Measurements from ENCODE around the gene CABP7. TPM values are rescaled to one million over a fixed set of nuclear protein-coding genes. Genes with fewer than 3 reads are reported as not detected.
A peak's percentile ranks its signal among the peaks of the same experiment; 100 is the strongest.

Gene CABP7
- polyA plus RNA-seq, 2 donors = 0.04 TPM

DNA sequence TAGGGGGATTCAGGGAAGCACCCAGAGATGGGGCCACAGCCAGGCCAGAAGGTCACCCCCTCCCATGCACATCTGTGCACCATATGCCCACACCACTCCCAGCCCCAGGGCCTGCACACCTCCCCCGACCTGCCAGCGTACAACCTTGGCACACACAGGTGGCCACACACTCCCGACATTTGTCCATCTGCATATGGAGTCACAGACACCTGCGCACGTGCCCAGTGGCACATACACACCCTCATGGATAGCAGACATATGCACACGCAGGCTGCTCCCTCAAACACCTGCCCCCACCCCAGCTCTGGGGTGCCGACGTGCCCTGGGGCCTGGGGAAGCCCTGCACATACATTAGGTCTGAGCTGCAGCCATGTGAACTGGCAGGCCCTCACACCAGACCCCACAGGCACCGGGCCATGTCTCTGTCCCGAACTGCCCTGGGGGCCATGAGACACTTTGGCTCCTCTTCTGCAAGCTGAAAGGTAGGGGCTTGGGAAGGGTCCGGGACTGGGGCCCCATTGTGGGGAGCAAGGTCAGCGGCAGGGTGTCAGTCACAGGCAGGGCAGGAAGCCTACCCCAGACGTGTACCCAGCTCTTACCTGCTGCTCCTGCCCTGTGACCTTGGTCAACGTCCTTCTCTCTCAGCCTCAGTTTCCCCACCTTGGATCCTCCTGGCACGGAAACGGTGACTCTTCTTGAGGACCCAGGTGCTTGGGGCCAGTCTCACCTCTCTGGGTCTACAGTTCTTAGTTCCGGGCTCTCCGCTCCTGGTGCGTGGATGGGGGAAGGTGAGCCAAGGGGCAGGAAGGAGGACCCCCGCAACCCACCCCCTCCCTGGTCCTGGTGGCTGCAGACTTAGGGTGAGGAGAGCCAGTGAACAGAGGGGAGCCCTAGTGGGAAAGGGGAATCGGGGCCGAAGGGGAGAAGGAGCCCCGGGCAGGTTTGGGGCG is 579 bp upstream of the CABP7 start:
- peak overlapping the region in 1 of 2 donors; percentile 35 for H3K4me3 ChIP-seq (ENCODE audit: low read depth in 1 of 2, low read length in 2 of 2)
- peaks cover 0 to 14% of the 10 kb centered on the region in 2 donors for H3K27me3 ChIP-seq (ENCODE audit: control insufficient read depth in 1 of 2, insufficient read depth in 2 of 2, low read length in 2 of 2)
- 39 to 41% methylated on average over 24 of the region's 24 CpGs for WGBS, 2 donors
- H3K27ac ChIP-seq (ENCODE audit: low read depth in 2 of 2, low read length in 1 of 2) = no peak overlapping the region
- no peaks in the 10 kb centered on the region for H3K36me3 ChIP-seq (ENCODE audit: control insufficient read depth in 2 of 2, insufficient read depth in 2 of 2, low read length in 1 of 2)
- H3K4me1 ChIP-seq (ENCODE audit: control insufficient read depth in 2 of 2, insufficient read depth in 2 of 2, low read length in 1 of 2) = peaks cover 0 to 9% of the 10 kb centered on the region in 2 donors
- H3K9me3 ChIP-seq (ENCODE audit: control insufficient read depth in 2 of 2, insufficient read depth in 1 of 2, low read depth in 1 of 2, low read length in 1 of 2) = no peaks in the 10 kb centered on the region

DNA sequence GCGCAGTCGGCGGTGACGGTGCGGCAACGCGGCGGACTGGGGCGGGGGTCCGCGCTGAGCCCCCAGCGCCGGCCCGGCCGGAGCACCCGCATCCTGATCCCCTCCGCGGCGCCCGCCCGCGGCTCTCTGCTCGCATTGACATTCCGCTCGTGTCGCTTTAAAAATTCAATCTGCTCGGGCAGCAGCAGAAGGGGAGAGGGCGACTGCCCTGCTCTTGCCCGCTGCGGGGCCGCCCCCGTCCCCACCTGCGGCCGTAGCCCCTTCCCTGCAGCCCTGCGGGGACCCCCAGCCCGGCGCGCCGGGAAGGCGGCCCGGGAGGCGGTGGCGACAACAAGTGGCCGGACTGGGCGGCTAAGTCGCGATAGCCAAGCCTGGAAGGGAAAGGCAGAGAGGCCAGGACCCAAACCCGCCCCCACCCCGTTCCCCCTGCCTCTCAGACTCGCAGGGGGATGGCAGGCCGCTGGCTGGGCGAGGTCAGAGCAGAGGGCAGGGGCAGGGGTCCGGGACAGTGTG is 1.1 kb downstream of the CABP7 start:
- H3K27ac ChIP-seq (ENCODE audit: low read depth in 2 of 2, low read length in 1 of 2) = no peak overlapping the region
- 7 to 11% methylated on average over 36 to 53 of the region's 53 CpGs for WGBS, 2 donors
- H3K27me3 ChIP-seq (ENCODE audit: control insufficient read depth in 1 of 2, insufficient read depth in 2 of 2, low read length in 2 of 2) = peaks cover 0 to 14% of the 10 kb centered on the region in 2 donors
- peak overlapping the region in 1 of 2 donors; percentile 35 for H3K4me3 ChIP-seq (ENCODE audit: low read depth in 1 of 2, low read length in 2 of 2)
- H3K4me1 ChIP-seq (ENCODE audit: control insufficient read depth in 2 of 2, insufficient read depth in 2 of 2, low read length in 1 of 2) = peaks cover 0 to 9% of the 10 kb centered on the region in 2 donors
- no peaks in the 10 kb centered on the region for H3K9me3 ChIP-seq (ENCODE audit: control insufficient read depth in 2 of 2, insufficient read depth in 1 of 2, low read depth in 1 of 2, low read length in 1 of 2)
- H3K36me3 ChIP-seq (ENCODE audit: control insufficient read depth in 2 of 2, insufficient read depth in 2 of 2, low read length in 1 of 2) = no peaks in the 10 kb centered on the region

DNA sequence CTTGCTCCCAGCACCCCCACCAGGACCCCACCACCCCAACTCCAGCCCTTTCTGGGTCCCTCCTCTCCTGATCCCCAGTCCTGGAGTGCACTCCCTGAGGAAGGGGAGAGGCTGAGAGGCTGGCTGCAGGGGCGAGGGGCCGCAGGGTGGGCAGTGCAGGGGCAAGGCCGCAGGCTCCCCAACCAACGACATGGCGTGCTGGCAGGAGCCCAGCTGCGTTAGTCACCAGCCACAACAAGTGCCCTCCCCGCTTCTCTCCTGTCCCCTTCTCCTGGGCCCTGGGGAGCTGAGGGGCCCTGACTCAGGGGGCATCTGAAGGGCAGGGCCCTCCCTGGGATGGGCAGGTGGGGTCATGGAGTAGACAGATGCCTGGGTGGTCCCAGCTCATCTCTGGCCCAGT is 2.3 kb downstream of the CABP7 start:
- Histone ChIP-seq H3K27ac (ENCODE audit: low read depth in 2 of 2, low read length in 1 of 2) (no peak overlapping the region), H3K36me3 (ENCODE audit: control insufficient read depth in 2 of 2, insufficient read depth in 2 of 2, low read length in 1 of 2) (no peaks in the 10 kb centered on the region), H3K27me3 (ENCODE audit: control insufficient read depth in 1 of 2, insufficient read depth in 2 of 2, low read length in 2 of 2) (peaks cover 0 to 14% of the 10 kb centered on the region in 2 donors), H3K4me1 (ENCODE audit: control insufficient read depth in 2 of 2, insufficient read depth in 2 of 2, low read length in 1 of 2) (peaks cover 0 to 9% of the 10 kb centered on the region in 2 donors), H3K9me3 (ENCODE audit: control insufficient read depth in 2 of 2, insufficient read depth in 1 of 2, low read depth in 1 of 2, low read length in 1 of 2) (no peaks in the 10 kb centered on the region), H3K4me3 (ENCODE audit: low read depth in 1 of 2, low read length in 2 of 2) (no peak overlapping the region)
- WGBS, 2 donors = 60 to 72% methylated on average over 7 of the region's 7 CpGs

DNA sequence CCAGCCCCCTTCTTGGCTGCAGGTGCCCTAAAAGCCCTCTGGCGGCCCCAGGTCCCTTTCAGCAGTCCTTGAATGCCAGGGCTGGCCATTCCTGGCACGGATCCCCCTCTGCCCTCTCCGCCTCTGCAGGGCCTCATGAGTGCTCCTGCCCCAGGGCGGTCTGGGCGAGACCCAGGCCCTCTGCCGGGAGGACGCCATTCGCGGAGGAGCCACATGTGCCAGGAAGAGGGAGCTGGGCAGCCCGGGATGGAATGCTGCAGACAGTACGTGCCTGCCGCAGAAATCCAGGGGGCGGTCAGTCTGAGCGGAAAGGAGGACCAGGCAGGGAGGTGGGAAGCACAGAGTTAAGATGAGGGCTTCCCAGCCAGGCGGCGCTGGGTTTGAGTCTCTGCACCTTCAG is 2.8 kb downstream of the CABP7 start:
- Histone ChIP-seq H3K9me3 (ENCODE audit: control insufficient read depth in 2 of 2, insufficient read depth in 1 of 2, low read depth in 1 of 2, low read length in 1 of 2) (no peaks in the 10 kb centered on the region), H3K27me3 (ENCODE audit: control insufficient read depth in 1 of 2, insufficient read depth in 2 of 2, low read length in 2 of 2) (peaks cover 0 to 14% of the 10 kb centered on the region in 2 donors), H3K4me3 (ENCODE audit: low read depth in 1 of 2, low read length in 2 of 2) (no peak overlapping the region), H3K27ac (ENCODE audit: low read depth in 2 of 2, low read length in 1 of 2) (no peak overlapping the region), H3K4me1 (ENCODE audit: control insufficient read depth in 2 of 2, insufficient read depth in 2 of 2, low read length in 1 of 2) (peaks cover 0 to 9% of the 10 kb centered on the region in 2 donors), H3K36me3 (ENCODE audit: control insufficient read depth in 2 of 2, insufficient read depth in 2 of 2, low read length in 1 of 2) (no peaks in the 10 kb centered on the region)
- WGBS, 2 donors = 72 to 82% methylated on average over 16 of the region's 16 CpGs

DNA sequence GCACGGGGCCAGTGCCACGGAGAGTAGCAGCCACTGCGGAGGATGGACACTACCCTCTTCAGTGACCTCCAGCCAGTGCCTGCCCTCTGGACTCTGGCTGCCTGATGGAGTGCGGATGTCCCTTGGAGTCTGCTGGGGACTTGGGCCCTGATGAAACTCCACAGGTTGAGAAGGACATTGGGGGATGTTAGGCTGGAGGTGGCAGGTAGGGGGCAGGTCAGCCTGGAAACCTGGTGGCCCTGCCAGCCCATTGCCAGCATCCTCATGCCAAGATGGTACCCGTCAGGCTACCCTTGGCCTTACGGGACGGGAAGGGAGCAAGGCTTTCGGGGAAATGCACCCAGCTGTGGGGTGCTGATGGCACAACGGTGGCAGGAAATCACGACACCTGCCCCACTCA is 4.0 kb downstream of the CABP7 start:
- Histone ChIP-seq H3K27me3 (ENCODE audit: control insufficient read depth in 1 of 2, insufficient read depth in 2 of 2, low read length in 2 of 2) (peaks cover 0 to 14% of the 10 kb centered on the region in 2 donors), H3K4me3 (ENCODE audit: low read depth in 1 of 2, low read length in 2 of 2) (no peak overlapping the region), H3K27ac (ENCODE audit: low read depth in 2 of 2, low read length in 1 of 2) (no peak overlapping the region), H3K36me3 (ENCODE audit: control insufficient read depth in 2 of 2, insufficient read depth in 2 of 2, low read length in 1 of 2) (no peaks in the 10 kb centered on the region), H3K9me3 (ENCODE audit: control insufficient read depth in 2 of 2, insufficient read depth in 1 of 2, low read depth in 1 of 2, low read length in 1 of 2) (no peaks in the 10 kb centered on the region), H3K4me1 (ENCODE audit: control insufficient read depth in 2 of 2, insufficient read depth in 2 of 2, low read length in 1 of 2) (peaks cover 0 to 9% of the 10 kb centered on the region in 2 donors)
- 86 to 93% methylated on average over 10 of the region's 10 CpGs for WGBS, 2 donors

DNA sequence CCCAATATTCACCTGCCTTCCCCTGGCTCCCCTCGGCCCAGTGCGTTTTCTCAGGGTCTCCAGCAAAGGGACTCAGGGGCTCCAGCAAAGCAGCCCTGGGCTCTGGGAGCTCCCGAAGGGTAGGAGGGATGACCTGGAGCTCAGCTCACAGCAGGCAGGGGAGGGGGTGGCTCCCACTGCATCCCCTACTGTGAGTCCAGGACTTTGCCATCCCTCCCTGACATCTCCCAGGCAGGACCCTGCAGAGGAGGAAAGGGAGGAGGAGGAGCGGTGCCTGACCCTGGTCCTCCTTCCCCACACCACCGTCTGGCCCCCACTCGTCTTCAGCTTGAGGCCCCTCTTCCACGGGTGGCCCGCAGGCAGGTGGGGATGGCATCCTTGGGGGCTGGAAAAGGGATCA is 5.0 kb downstream of the CABP7 start:
- Histone ChIP-seq H3K27me3 (ENCODE audit: control insufficient read depth in 1 of 2, insufficient read depth in 2 of 2, low read length in 2 of 2) (peaks cover 0 to 11% of the 10 kb centered on the region in 2 donors), H3K9me3 (ENCODE audit: control insufficient read depth in 2 of 2, insufficient read depth in 1 of 2, low read depth in 1 of 2, low read length in 1 of 2) (no peaks in the 10 kb centered on the region), H3K4me3 (ENCODE audit: low read depth in 1 of 2, low read length in 2 of 2) (no peak overlapping the region), H3K36me3 (ENCODE audit: control insufficient read depth in 2 of 2, insufficient read depth in 2 of 2, low read length in 1 of 2) (no peaks in the 10 kb centered on the region), H3K4me1 (ENCODE audit: control insufficient read depth in 2 of 2, insufficient read depth in 2 of 2, low read length in 1 of 2) (peaks cover 0 to 5% of the 10 kb centered on the region in 2 donors), H3K27ac (ENCODE audit: low read depth in 2 of 2, low read length in 1 of 2) (no peak overlapping the region)
- WGBS, 2 donors = 60 to 64% methylated on average over 7 to 8 of the region's 8 CpGs

DNA sequence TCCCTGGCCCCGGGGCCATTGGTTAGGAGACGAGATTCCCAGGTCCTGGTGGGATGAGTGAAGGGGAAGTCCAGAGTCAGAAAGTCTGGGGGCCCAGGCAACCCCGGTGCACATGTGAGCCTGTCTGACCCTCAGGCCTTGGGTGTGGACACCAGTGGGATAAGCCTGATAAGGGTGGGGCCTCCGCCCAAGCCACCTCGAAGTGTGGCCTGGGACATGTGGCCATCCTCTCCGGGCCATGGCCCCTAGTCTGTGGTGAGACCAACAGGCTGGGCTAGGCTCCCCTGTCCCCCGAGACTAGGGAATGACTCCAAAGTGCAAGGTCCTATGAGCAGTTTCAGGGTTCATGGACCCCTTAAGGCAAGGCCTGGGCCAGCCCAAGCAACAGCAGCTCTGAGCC is 6.3 kb downstream of the CABP7 start:
- Histone ChIP-seq H3K4me3 (ENCODE audit: low read depth in 1 of 2, low read length in 2 of 2) (no peak overlapping the region), H3K27ac (ENCODE audit: low read depth in 2 of 2, low read length in 1 of 2) (no peak overlapping the region), H3K36me3 (ENCODE audit: control insufficient read depth in 2 of 2, insufficient read depth in 2 of 2, low read length in 1 of 2) (peaks cover 0 to 4% of the 10 kb centered on the region in 2 donors), H3K27me3 (ENCODE audit: control insufficient read depth in 1 of 2, insufficient read depth in 2 of 2, low read length in 2 of 2) (peaks cover 0 to 2% of the 10 kb centered on the region in 2 donors), H3K4me1 (ENCODE audit: control insufficient read depth in 2 of 2, insufficient read depth in 2 of 2, low read length in 1 of 2) (no peaks in the 10 kb centered on the region), H3K9me3 (ENCODE audit: control insufficient read depth in 2 of 2, insufficient read depth in 1 of 2, low read depth in 1 of 2, low read length in 1 of 2) (no peaks in the 10 kb centered on the region)
- WGBS, 2 donors = 68 to 70% methylated on average over 7 of the region's 7 CpGs

DNA sequence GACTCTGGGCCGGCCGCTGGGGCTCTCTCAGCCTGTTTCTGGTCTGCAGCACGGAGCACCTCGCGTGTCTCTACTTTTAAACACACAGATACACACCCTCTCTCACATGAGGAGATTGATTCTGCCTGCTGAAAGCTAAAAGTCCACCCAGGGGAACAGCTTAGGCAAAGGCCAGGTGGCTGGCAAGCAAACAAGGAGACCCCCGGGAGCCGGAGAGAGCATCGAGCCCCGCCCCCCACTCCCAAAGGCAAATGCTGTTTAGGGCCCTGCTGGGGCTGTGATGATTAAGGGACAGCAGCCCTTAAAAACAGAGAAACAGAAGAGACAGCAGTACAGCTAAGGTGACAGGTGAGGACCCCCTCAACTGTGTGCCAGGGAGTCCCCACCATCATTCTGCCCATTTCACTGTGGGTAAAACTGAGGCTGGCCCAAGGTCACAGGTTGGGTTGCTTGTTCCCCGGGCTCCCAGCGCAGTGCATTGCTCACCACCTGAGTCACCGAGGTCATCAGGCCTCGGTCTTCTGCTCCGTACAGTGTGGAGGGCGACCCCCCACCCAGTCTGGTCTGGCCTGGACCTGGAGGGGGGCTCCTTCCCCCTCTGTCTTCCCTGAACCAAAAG is 6.8 kb downstream of the CABP7 start:
- Histone ChIP-seq H3K27ac (ENCODE audit: low read depth in 2 of 2, low read length in 1 of 2) (no peak overlapping the region), H3K27me3 (ENCODE audit: control insufficient read depth in 1 of 2, insufficient read depth in 2 of 2, low read length in 2 of 2) (no peaks in the 10 kb centered on the region), H3K9me3 (ENCODE audit: control insufficient read depth in 2 of 2, insufficient read depth in 1 of 2, low read depth in 1 of 2, low read length in 1 of 2) (no peaks in the 10 kb centered on the region), H3K4me3 (ENCODE audit: low read depth in 1 of 2, low read length in 2 of 2) (no peak overlapping the region), H3K36me3 (ENCODE audit: control insufficient read depth in 2 of 2, insufficient read depth in 2 of 2, low read length in 1 of 2) (peaks cover 0 to 6% of the 10 kb centered on the region in 2 donors), H3K4me1 (ENCODE audit: control insufficient read depth in 2 of 2, insufficient read depth in 2 of 2, low read length in 1 of 2) (no peaks in the 10 kb centered on the region)
- WGBS, 2 donors = 42% methylated on average over 15 of the region's 15 CpGs

DNA sequence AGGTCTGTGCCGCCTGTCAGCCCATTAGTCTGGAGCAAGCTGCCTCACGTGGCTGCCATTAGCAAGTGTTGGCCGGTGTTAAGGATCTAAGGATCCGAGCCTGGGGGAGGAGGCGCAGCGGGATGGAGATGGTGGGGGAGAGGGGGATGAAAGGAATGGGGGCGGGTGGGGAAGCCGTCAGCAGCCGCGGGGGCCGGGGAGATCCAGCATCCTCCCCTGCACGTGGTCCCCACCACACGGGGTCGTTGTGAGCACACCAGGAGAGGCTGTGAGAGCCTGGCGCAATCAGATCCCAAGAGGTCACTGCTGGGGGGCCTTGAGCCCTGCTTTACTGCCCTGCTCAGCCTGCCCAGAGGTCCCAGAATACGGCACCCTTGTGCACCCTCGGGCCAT is 7.3 kb downstream of the CABP7 start:
- H3K27ac ChIP-seq (ENCODE audit: low read depth in 2 of 2, low read length in 1 of 2) = no peak overlapping the region
- no peaks in the 10 kb centered on the region for H3K27me3 ChIP-seq (ENCODE audit: control insufficient read depth in 1 of 2, insufficient read depth in 2 of 2, low read length in 2 of 2)
- H3K9me3 ChIP-seq (ENCODE audit: control insufficient read depth in 2 of 2, insufficient read depth in 1 of 2, low read depth in 1 of 2, low read length in 1 of 2) = no peaks in the 10 kb centered on the region
- H3K36me3 ChIP-seq (ENCODE audit: control insufficient read depth in 2 of 2, insufficient read depth in 2 of 2, low read length in 1 of 2) = peaks cover 0 to 6% of the 10 kb centered on the region in 2 donors
- H3K4me3 ChIP-seq (ENCODE audit: low read depth in 1 of 2, low read length in 2 of 2) = no peak overlapping the region
- WGBS, 2 donors = 8 to 10% methylated on average over 17 of the region's 17 CpGs
- no peaks in the 10 kb centered on the region for H3K4me1 ChIP-seq (ENCODE audit: control insufficient read depth in 2 of 2, insufficient read depth in 2 of 2, low read length in 1 of 2)
